KOPT-K1 (cell line): Measurements from ENCODE around the gene ATAD2B.
"Not testable (repeated sequence)": the region's sequence is repeated elsewhere in the genome, so short reads cannot be mapped to it uniquely, and the experiment has no call there.

Source experiments
- H3K27ac ChIP-seq: fragments of 200-600 bp; sonication (generic); 2 replicates; pipeline ENCODE4 v1.5.1; 2016; ENCODE audit warnings: antibody characterized with exemption, mild to moderate bottlenecking, low read depth, low read length; ENCODE audit not compliant: poor library complexity, severe bottlenecking
- H3K36me3 ChIP-seq: fragments of 200-600 bp; sonication (generic); 2 replicates; pipeline ENCODE4 v1.5.1; 2017; ENCODE audit warnings: antibody characterized with exemption, mild to moderate bottlenecking, low read length, moderate library complexity; ENCODE audit not compliant: insufficient read depth
- H3K9me3 ChIP-seq: fragments of 200-600 bp; sonication (generic); 2 replicates; pipeline ENCODE4 v1.5.1; 2017; ENCODE audit warnings: antibody characterized with exemption, low read length, mild to moderate bottlenecking; ENCODE audit not compliant: insufficient read depth, poor library complexity, severe bottlenecking

Gene ATAD2B

GRCh38 chr2:23723029-23723428, 203.9 kb downstream of the ATAD2B start:
- not testable (repeated sequence) for H3K36me3 ChIP-seq
- peaks cover 23% of the 10 kb centered on the region for H3K9me3 ChIP-seq

GRCh38 chr2:23722255-23722654, 204.7 kb downstream of the ATAD2B start:
- Histone ChIP-seq H3K9me3 (peaks cover 23% of the 10 kb centered on the region), H3K27ac (no peak overlapping the region), H3K36me3 (peaks cover 4% of the 10 kb centered on the region; the same call in 1 of the 2 replicates)

More at GRCh38 chr2:23723029-23723428, 203.9 kb downstream of the ATAD2B start:
- H3K27ac ChIP-seq: not testable (repeated sequence)

DNA sequence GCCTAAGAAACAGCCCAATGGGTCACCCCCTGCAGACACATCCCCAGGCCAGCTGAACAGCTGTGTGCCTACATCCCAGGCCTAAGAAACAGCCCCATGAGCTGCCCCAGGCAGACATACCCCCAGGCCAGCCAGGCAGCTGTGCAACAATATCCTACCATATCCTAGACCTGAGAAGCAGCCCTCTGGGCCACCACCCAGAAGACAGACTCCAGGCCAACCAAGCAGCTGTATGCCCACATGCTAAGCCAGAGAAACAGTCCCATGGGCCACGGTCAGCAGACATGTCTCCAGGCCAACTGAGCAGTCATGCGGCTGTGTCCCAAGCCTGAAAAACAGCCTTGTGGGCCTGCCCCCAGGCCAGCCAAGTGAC, 205.5 kb downstream of the ATAD2B start:
- peaks cover 4% of the 10 kb centered on the region; the same call in 1 of the 2 replicates for H3K36me3 ChIP-seq
- no peak overlapping the region for H3K27ac ChIP-seq
- peaks cover 23% of the 10 kb centered on the region for H3K9me3 ChIP-seq

DNA sequence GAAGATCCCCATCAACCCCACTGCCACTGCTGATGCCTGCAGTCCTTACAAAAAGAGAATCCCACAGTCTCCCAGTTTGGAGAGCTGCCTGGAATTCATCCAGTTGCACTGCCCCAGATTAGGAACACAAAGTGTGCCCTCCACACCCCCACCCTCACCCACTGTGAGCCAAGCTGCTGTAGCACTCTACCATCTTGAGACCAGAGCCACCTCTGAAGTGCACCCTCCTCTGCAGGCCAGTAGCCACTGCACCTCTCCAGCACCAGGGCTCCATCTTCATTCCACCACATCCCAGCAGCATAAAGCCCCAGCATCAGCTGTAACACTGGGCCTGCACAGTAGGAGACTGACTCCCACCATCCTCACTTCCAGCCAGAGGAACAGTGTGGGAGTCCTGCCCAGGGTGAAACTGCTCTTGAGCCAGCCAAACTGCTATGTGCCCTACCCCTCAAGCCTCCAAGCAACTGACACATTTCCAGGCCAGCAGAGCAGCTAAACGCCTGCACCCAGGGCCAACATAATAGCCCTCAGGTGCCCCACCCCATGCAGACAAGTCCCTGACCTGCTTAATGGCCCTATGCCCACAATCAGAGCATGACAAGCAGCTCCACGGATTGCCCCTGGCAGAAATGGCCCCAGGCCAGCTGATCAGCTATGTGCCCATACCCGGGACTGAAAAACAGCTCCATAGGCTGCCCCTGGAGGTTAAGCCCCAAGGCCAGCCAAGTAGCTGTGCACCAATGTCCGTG, 206.0 kb downstream of the ATAD2B start:
- 0 out of 2 replicates have a peak, but pooled peaks cover 4% of the 10 kb centered on the region for H3K36me3 ChIP-seq
- H3K27ac ChIP-seq: no peak overlapping the region

GRCh38 chr2:23719716-23720115, 207.2 kb downstream of the ATAD2B start:
- Histone ChIP-seq H3K9me3 (peaks cover 23% of the 10 kb centered on the region), H3K27ac (no peak overlapping the region), H3K36me3 (0 out of 2 replicates have a peak, but pooled peaks cover 4% of the 10 kb centered on the region)

More for the DNA sequence above, 206.0 kb downstream of the ATAD2B start:
- peaks cover 23% of the 10 kb centered on the region for H3K9me3 ChIP-seq

- 0 out of 2 replicates have a peak, but pooled peaks cover 4% of the 10 kb centered on the region for H3K36me3 ChIP-seq
- peaks cover 23% of the 10 kb centered on the region for H3K9me3 ChIP-seq
- H3K27ac ChIP-seq: no peak overlapping the region
Observed at GRCh38 chr2:23718931-23719700, 207.8 kb downstream of the ATAD2B start.

DNA sequence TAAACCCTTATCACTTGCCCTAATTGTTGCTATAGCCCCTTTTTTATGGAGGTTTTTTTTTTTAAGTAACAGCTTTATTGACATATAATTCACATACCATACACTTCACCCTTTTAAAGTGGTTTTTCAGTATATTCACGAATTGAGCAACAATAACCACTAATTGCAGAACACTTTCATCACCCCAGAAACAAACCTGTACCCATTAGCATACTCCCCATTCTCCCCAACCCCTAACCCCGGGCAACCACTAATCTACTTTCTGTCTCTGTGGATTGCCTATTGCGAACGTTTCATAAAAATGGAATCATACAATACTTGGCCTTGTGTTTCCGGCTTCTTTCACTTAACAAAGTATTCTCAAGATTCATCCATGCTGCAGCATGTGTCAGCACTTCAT, 213.6 kb downstream of the ATAD2B start:
- Histone ChIP-seq H3K36me3 (no peaks in the 10 kb centered on the region), H3K27ac (no peak overlapping the region), H3K9me3 (no peaks in the 10 kb centered on the region)

- Histone ChIP-seq H3K27ac (no peak overlapping the region), H3K36me3 (no peaks in the 10 kb centered on the region), H3K9me3 (no peaks in the 10 kb centered on the region)
Observed at GRCh38 chr2:23712756-23713151, 214.2 kb downstream of the ATAD2B start.

GRCh38 chr2:23711979-23712755, 214.8 kb downstream of the ATAD2B start:
- no peaks in the 10 kb centered on the region for H3K36me3 ChIP-seq
- H3K9me3 ChIP-seq: no peaks in the 10 kb centered on the region
- H3K27ac ChIP-seq: no peak overlapping the region

GRCh38 chr2:23709311-23709710, 217.6 kb downstream of the ATAD2B start:
- Histone ChIP-seq H3K9me3 (no peaks in the 10 kb centered on the region), H3K27ac (no peak overlapping the region), H3K36me3 (no peaks in the 10 kb centered on the region; the same call in 1 of the 2 replicates)

DNA sequence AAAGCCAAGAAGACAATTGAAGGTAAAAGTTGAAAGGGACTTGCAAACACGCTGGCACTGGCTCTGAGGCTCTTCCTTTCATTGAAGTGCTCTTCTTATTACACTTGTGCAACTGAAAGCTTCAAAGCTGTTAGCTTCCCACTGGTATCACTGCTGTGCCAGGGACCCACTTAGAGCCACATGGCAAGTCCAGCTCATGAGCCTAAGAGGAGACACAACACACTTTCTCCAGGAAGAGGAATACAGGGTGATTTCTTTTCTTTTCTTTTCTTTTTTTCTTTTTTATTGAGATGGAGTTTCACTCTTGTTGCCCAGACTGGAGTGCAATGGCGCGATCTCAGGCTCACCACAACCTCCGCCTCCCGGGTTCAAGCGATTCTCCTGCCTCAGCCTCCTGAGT, 218.2 kb downstream of the ATAD2B start:
- Histone ChIP-seq H3K36me3 (no peaks in the 10 kb centered on the region; the same call in 1 of the 2 replicates), H3K9me3 (no peaks in the 10 kb centered on the region), H3K27ac (no peak overlapping the region)

GRCh38 chr2:23707096-23707495, 219.8 kb downstream of the ATAD2B start:
- Histone ChIP-seq H3K9me3 (no peaks in the 10 kb centered on the region), H3K27ac (no peak overlapping the region), H3K36me3 (no peaks in the 10 kb centered on the region; the same call in 1 of the 2 replicates)

DNA sequence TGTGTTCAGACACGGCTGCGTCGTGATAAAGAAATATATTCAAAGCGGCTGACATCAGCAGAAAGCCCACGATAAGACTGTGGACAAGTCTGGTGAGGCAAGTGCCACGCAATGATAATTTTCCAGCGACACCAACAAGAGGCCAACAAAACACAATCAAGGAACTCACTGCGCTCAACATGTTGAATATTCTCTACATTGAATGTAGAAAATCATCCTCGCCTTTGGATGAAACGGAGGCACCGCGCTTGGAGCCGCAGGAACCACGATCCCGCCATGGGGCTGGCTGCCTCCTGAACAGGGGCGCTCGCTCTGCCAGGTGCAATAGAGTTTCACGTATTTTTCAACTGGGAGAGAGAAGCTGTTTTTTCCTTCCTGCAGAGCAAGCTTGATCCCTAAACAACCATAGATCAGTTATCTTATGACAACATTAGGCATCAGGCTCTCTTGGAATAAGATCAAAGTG, 220.3 kb downstream of the ATAD2B start:
- H3K9me3 ChIP-seq: no peaks in the 10 kb centered on the region
- H3K36me3 ChIP-seq: no peaks in the 10 kb centered on the region; the same call in 1 of the 2 replicates
- H3K27ac ChIP-seq: no peak overlapping the region

DNA sequence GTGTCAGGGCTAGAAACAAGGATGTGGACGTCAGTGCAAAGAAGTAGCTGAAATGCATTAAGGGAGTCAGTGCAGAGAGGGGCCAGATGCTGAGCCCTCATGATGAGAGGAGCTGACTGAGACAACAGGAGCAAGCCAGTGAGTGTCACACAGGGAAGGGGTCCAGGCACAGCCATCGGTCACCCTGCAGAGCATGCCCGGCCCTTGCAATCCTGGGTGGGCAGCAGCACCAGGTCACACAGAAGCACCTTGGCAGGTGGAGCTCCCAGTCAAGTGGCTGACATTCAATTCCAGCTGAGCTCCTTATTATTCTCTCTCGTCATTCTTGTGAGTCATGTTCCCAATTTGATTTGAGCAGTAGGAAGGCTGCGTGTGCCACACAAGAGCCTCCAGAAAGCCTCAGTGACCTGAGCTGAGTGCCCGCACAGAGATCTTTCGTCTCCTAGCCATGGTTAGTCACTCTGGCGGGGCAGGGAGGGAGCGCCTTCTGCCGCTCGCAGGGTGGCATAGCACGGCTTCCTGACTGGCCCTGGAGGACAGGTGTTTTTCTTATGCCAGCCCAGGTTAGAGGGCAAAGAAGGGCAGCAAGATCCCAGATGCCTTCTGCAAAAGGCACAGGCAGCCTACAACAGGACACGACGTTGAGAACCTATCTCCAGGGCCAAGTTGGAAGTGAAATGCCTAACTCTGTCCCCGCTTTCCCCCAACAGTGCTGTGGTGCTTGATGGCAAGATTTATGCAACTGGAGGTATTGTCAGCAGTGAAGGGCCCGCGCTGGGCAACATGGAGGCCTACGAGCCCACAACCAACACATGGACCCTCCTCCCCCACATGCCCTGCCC, 220.9 kb downstream of the ATAD2B start:
- Histone ChIP-seq H3K27ac (no peak overlapping the region), H3K9me3 (no peaks in the 10 kb centered on the region), H3K36me3 (no peaks in the 10 kb centered on the region; the same call in 1 of the 2 replicates)
